ENCODE results near the gene ATG16L2. TPM values are rescaled to one million over a fixed set of nuclear protein-coding genes. Genes with fewer than 3 reads are reported as not detected.

ATG16L2 gene
- total RNA-seq, 2 experiments from 2014 or later, result 58.3 to 61.6 TPM

DNA sequence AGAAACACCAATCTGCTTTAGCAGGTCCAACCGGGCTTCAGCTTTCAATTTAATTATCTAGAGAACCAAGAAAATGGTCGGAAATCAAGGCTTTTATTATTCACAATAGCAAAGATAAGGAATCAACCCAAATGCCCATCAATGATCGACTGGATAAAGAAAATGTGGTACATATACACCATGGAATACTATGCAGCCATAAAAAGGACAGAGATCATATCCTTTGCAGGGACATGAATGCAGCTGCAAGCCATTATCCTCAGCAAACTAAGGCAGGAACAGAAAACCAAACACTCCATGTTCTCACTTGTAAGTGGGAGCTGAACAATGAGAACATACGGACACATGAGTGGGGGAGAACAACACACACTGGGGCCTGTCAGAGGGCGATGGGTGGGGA, 53.8 kb downstream of the ATG16L2 start:
- ATAC-seq (ENCODE audit: poor library complexity) (no peak), DNase-seq (no peak)
- Mint-ChIP-seq H3K4me3 (no peak overlapping the region), H3K27ac (no peak overlapping the region), H3K27me3 (no peaks in the 10 kb centered on the region), H3K36me3 (ENCODE audit: low read depth) (peaks cover 61% of the 10 kb centered on the region), H3K4me1 (ENCODE audit: low read depth) (peaks cover 38% of the 10 kb centered on the region), H3K9me3 (no peaks in the 10 kb centered on the region)
- intact Hi-C loops (cut with DNase I, micrococcal nuclease), result no loop called here
- ChIA-PET CTCF (interaction anchor here (0.6 kb wide), 1 partner anchor 10 kb away, joined by 3 read pairs; no protein-coding TSS in a partner anchor), POLR2A (interaction anchor here (0.6 kb wide), 1 partner anchor 10 kb away, joined by 3 read pairs; no protein-coding TSS in a partner anchor)
- H3K36me3 ChIP-seq (ENCODE audit: insufficient read depth, low read length), result peaks cover 5% of the 10 kb centered on the region
- no peaks in the 10 kb centered on the region for H3K27me3 ChIP-seq (ENCODE audit: control insufficient read depth in 1 of 2, insufficient read depth in 2 of 2, low read length in 2 of 2)
- TF ChIP-seq, protein P1, sequence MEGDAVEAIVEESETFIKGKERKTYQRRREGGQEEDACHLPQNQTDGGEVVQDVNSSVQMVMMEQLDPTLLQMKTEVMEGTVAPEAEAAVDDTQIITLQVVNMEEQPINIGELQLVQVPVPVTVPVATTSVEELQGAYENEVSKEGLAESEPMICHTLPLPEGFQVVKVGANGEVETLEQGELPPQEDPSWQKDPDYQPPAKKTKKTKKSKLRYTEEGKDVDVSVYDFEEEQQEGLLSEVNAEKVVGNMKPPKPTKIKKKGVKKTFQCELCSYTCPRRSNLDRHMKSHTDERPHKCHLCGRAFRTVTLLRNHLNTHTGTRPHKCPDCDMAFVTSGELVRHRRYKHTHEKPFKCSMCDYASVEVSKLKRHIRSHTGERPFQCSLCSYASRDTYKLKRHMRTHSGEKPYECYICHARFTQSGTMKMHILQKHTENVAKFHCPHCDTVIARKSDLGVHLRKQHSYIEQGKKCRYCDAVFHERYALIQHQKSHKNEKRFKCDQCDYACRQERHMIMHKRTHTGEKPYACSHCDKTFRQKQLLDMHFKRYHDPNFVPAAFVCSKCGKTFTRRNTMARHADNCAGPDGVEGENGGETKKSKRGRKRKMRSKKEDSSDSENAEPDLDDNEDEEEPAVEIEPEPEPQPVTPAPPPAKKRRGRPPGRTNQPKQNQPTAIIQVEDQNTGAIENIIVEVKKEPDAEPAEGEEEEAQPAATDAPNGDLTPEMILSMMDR (IDR thresholded peaks at IDR 0.05), result no peak
- H3K27ac ChIP-seq (ENCODE audit: low read depth in 1 of 2, low read length in 2 of 2), result no peak overlapping the region
- no peak overlapping the region for H3K4me3 ChIP-seq (ENCODE audit: low read length)
- H3K4me1 ChIP-seq (ENCODE audit: insufficient read depth, low read length), result peaks cover 3% of the 10 kb centered on the region
- H3K9me3 ChIP-seq (ENCODE audit: control insufficient read depth in 1 of 2, insufficient read depth in 1 of 2, low read length in 2 of 2), result no peaks in the 10 kb centered on the region

DNA sequence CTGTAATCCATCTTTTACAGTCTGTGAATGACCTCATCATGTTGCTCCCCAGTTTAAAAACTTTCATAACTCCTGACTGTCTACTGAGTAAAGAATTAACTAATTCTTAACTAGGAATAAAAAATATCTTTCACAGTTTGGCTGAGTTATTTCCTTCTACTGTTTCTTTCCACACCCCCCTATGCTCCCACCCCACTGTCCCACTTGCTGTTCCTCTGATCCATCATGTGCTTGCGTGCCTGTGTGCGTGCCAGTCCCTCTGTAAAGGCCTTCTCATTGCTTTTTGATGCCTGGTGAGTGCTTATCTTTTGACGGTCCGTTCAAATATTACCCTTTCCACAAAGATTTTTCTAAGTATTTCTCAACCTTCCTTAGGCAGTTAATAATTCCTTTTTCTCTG, 55.6 kb downstream of the ATG16L2 start:
- H3K4me1 ChIP-seq (ENCODE audit: insufficient read depth, low read length), result peaks cover 3% of the 10 kb centered on the region
- H3K9me3 Mint-ChIP-seq, result no peaks in the 10 kb centered on the region
- no peaks in the 10 kb centered on the region for H3K9me3 ChIP-seq (ENCODE audit: control insufficient read depth in 1 of 2, insufficient read depth in 1 of 2, low read length in 2 of 2)
- ChIA-PET POLR2A (no interaction called here), CTCF (no interaction called here)
- no peaks in the 10 kb centered on the region for H3K27me3 ChIP-seq (ENCODE audit: control insufficient read depth in 1 of 2, insufficient read depth in 2 of 2, low read length in 2 of 2)
- no peaks in the 10 kb centered on the region for H3K27me3 Mint-ChIP-seq
- ATAC-seq (ENCODE audit: poor library complexity) (no peak), DNase-seq (no peak)
- no peak overlapping the region for H3K27ac Mint-ChIP-seq
- intact Hi-C loops (cut with DNase I, micrococcal nuclease), result no loop called here
- H3K27ac ChIP-seq (ENCODE audit: low read depth in 1 of 2, low read length in 2 of 2), result no peak overlapping the region
- no peak overlapping the region for H3K4me3 ChIP-seq (ENCODE audit: low read length)
- H3K4me3 Mint-ChIP-seq, result no peak overlapping the region
- H3K36me3 Mint-ChIP-seq (ENCODE audit: low read depth), result peaks cover 56% of the 10 kb centered on the region
- peaks cover 5% of the 10 kb centered on the region for H3K36me3 ChIP-seq (ENCODE audit: insufficient read depth, low read length)
- TF ChIP-seq, protein P1 (IDR thresholded peaks at IDR 0.05), result no peak
- H3K4me1 Mint-ChIP-seq (ENCODE audit: low read depth), result peaks cover 38% of the 10 kb centered on the region

DNA sequence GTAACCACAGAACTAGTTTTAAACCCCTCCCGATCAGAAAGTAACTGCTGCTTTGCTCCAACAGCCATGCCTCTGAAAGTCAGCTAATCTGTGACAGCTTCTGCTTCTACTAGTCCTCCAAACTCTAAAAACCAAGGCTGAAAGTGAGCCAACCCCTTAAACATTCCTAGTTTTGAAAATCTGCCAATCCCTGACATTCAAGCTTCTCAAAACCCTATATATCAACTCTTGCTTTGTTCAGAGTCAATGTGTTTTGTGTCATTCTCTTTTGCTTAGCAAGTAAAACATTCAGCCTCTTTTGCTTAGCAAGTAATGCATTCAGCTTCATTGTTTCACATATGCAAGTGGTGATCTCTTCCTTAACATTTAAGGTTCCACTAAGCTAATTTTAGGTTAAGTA, 56.9 kb downstream of the ATG16L2 start:
- Histone ChIP-seq H3K36me3 (ENCODE audit: insufficient read depth, low read length) (peaks cover 5% of the 10 kb centered on the region), H3K27ac (ENCODE audit: low read depth in 1 of 2, low read length in 2 of 2) (no peak overlapping the region), H3K4me3 (ENCODE audit: low read length) (no peak overlapping the region), H3K27me3 (ENCODE audit: control insufficient read depth in 1 of 2, insufficient read depth in 2 of 2, low read length in 2 of 2) (no peaks in the 10 kb centered on the region), H3K9me3 (ENCODE audit: control insufficient read depth in 1 of 2, insufficient read depth in 1 of 2, low read length in 2 of 2) (no peaks in the 10 kb centered on the region), H3K4me1 (ENCODE audit: insufficient read depth, low read length) (peaks cover 3% of the 10 kb centered on the region)
- no peaks in the 10 kb centered on the region for H3K27me3 Mint-ChIP-seq
- no peak for ATAC-seq (ENCODE audit: poor library complexity)
- no peak for DNase-seq
- H3K4me3 Mint-ChIP-seq, result no peak overlapping the region
- peaks cover 58% of the 10 kb centered on the region for H3K36me3 Mint-ChIP-seq (ENCODE audit: low read depth)
- peaks cover 29% of the 10 kb centered on the region for H3K4me1 Mint-ChIP-seq (ENCODE audit: low read depth)
- TF ChIP-seq, protein P1 (IDR thresholded peaks at IDR 0.05), result no peak
- intact Hi-C loops (cut with DNase I, micrococcal nuclease), result no loop called here
- H3K27ac Mint-ChIP-seq, result peak overlapping the region; percentile 58
- no peaks in the 10 kb centered on the region for H3K9me3 Mint-ChIP-seq
- POLR2A ChIA-PET, result interaction anchor here (0.6 kb wide), 1 partner anchor 271 kb away, joined by 4 read pairs; the partner anchor contains the start of gene FCHSD2
- CTCF ChIA-PET, result no interaction called here
